NCI-H82 (cell line): ENCODE measurements around the gene BEND3.

Experiments
- DNase-seq: peaks from one replicate; lab custom pipeline; 2025; lab: John Stamatoyannopoulos, UW

BEND3 gene

GRCh38 chr6:107083047-107083768, 32.1 kb downstream of the BEND3 start:
- DNase-seq: no peak

DNA sequence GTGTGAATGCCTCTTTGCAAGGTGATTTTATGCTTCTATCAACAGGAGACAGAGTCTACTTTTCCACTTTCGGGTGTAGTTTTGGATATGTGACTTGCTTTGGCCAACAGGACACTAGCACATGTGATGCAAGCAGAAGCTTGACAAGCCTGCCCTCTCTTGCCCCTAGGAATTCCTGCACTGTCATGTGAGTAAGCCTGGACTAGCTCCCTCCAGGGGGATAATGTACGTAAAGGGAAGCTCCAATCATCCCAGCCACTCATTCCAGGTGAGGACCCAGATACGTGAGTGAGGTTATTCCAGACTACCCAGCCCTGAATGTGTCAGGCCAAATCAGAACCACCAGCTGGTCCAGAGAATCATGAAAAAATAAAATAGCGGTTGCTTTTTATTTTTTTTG, 33.3 kb downstream of the BEND3 start:
- DNase-seq: no peak

DNA sequence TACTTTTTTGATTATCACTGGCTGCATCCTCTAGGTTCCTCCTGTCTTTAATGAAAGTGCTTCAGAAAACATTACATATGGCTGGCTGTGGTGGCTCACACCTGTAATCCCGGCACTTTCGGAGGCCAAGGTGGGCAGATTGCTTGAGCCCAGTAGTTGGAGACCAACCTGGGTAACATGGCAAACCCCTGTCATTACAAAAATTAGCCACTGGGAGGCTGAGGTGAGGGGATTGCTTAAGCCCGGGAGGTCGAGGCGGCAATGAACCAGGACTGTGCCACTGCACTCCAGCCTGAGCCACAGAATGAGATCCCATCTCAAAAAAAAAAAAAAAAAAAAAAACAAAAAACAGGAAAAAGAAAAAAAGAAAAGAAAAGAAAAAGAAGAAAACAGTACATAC, 35.3 kb downstream of the BEND3 start:
- peak; percentile 54 for DNase-seq

DNA sequence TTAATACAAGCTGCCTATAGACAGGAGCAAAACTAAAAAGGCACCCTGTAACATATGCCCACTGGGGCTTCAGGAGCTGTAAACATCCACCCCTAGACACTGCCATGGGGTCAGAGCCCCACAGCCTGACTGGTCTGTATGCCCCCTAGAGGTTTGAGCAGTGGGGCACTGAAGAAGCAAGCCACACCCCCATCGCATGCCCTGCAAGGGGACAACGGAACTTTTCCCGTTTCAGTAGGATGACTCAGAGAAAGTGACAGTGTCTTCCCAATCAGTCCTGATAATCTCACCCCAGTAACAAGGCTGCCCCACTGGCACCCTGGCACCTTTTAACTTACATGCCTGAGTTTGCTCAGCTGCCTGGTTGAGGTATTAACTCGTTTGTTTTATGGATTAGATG, 35.9 kb downstream of the BEND3 start:
- DNase-seq: no peak

- no peak for DNase-seq
Observed at GRCh38 chr6:107077710-107078109, 37.6 kb downstream of the BEND3 start.

GRCh38 chr6:107075951-107076381, 39.3 kb downstream of the BEND3 start:
- DNase-seq: no peak

DNA sequence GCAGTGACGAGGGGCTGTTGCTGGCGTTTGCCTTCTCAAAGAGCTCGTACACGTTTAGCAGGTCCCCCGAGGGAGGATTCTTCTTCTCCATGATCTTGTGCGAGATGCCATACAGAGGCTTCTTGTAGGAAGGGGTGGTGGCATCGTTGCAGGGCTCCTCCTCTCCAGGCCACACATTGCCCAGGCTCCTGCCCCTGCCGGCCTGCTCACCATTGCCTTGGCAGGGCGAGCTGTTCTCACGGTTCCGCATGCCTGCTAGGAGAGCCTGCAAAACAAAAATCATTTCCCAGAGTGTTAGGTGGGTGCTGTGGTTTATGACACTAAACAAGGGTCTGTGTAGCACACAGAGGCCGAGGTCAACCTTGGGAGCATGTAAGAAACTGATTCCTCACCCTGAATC, 44.6 kb downstream of the BEND3 start:
- DNase-seq: no peak

DNA sequence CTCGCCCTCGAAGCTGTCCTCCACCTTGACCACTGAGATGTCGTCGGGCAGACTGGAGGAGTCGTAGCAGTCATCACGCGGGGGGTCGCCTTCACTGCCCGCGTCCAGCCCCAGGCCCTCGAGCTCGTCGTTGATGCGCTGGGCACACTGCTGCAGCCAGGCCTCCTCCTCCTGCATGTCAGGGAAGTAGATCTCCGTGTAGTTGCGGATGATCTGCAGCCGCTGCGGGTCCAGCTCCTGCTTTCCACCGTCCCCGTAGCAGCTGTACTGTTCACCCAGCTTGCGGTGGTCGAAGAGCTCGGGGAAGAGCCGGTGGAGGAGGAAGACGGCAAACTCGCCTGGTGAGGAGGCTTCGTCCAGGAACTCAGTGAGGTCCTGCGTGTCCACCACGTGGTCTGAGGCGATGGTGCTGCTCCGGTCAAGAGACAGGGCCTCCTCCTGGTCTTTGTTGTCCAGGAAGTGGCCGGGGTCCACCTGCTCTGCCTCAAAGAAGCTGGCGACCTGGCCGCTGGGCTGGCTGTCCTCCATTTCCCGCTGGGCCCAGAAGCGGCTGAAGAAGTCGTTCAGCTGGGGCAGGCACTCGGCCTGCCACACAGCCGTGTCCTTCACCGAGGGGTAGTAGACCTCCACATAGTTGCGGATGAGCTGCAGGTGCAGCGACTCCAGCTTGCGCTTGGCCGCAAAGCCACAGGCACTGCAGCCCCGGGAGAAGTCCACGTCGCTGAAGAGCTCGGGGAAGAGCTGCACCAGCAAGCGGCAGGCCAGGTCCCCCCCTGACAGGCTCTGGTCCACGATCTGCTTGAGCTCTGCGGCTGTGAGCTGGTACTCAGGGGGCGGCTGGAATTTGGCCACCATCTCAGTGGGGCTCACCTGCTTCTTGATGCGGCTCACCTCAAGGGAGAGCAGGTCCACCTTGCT, 45.4 kb downstream of the BEND3 start:
- no peak for DNase-seq

- DNase-seq: no peak
Observed at GRCh38 chr6:107068691-107069630, 46.4 kb downstream of the BEND3 start.

GRCh38 chr6:107066697-107067659, 48.3 kb downstream of the BEND3 start:
- DNase-seq: no peak

- no peak for DNase-seq
Observed at GRCh38 chr6:107064579-107065065, 50.7 kb downstream of the BEND3 start.

- DNase-seq: peak; percentile 41
Observed at GRCh38 chr6:107062691-107063090, 52.6 kb downstream of the BEND3 start.

- DNase-seq: no peak
Observed at GRCh38 chr6:107061125-107062020, 53.9 kb downstream of the BEND3 start.

GRCh38 chr6:107060704-107061103, 54.6 kb downstream of the BEND3 start:
- DNase-seq: no peak

- DNase-seq: no peak
Observed at GRCh38 chr6:107059606-107060005, 55.7 kb downstream of the BEND3 start.

GRCh38 chr6:107057679-107058078, 57.6 kb downstream of the BEND3 start:
- DNase-seq: no peak

GRCh38 chr6:107056796-107057195, 58.5 kb downstream of the BEND3 start:
- DNase-seq: no peak

GRCh38 chr6:107047807-107048206, 67.5 kb downstream of the BEND3 start:
- DNase-seq: no peak

DNA sequence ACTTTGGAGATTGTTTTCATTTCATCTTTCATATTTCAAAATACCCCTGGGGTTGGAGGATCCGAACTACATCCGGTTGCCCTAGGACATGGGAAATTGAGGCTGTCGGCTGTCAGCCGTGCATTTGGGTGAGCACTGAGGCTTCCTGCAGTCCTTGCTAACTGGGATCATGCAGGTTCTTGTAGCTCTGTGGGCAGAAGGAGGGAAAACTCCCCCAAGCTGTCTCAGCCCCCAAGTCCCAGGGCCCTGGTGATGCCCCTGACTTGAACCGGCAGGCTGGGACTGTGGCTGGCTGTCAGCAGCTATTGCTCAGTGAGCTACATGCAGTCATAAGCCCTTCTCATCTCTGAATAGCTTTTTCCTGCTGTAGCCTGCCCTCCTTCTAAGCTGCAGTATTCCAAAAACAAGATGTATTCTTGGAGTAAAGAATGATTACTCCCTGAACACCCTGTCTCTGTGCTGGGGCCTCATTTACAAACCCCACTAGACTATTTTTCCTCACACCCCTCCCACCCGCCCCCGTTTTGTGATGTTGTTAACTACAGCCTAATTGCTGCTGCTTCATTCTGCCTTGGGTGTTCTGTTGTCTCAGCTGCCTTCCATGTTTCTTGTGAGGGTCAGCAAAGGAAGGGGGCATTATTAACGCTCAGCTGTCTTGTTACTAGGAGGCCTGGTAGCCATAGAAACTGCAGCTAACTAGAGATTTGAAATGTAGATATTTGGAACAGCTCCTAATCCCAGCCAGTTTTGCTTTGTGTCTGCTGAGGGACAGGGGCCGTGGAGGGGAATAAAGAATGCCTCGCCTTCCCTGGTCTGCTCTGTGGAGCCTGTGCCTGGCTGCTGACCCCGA, 69.3 kb downstream of the BEND3 start:
- DNase-seq: no peak
